Spleen (tissue), 11 donors: ENCODE results near the gene CALHM5. TPM values are rescaled to one million over a fixed set of nuclear protein-coding genes. Genes with fewer than 3 reads are reported as not detected.

Experiments used
- DNase-seq: peaks from one replicate; pipeline ENCODE4 v3.0.0-alpha.2; 2020
- H3K27ac ChIP-seq, 8 donors: fragments of 200-600 bp; sonication (generic) in 7 of 8; 1 replicate in 4 of 8; 2 replicates in 4 of 8; pipeline versions ENCODE4 v1.5.0 to v1.8.0; 2016 to 2021; ENCODE audit warnings: inconsistent platforms in 4 of 8, mild to moderate bottlenecking in 4 of 8, moderate library complexity in 1 of 8
- H3K27me3 ChIP-seq, 7 donors: fragments of 200-600 bp; sonication (generic) in 6 of 7; replicated peaks in 1 of 7; 1 replicate in 4 of 7; 2 replicates in 3 of 7; pipeline versions ENCODE4 v1.5.0 to v1.8.0; 2016 to 2021; ENCODE audit warnings: inconsistent platforms in 3 of 7, mild to moderate bottlenecking in 1 of 7
- H3K36me3 ChIP-seq, 6 donors: fragments of 200-600 bp; sonication (generic) in 5 of 6; 1 replicate in 4 of 6; 2 replicates in 2 of 6; pipeline versions ENCODE4 v1.5.0 to v1.8.0; 2016 to 2021; ENCODE audit warnings: inconsistent platforms in 2 of 6
- H3K4me1 ChIP-seq, 6 donors: fragments of 200-600 bp; sonication (generic) in 5 of 6; 1 replicate in 3 of 6; 2 replicates in 3 of 6; pipeline versions ENCODE4 v1.5.0 to v1.8.0; 2016 to 2021; ENCODE audit warnings: inconsistent platforms in 3 of 6
- H3K4me3 ChIP-seq, 8 donors: fragments of 200-600 bp; sonication (generic) in 7 of 8; 1 replicate in 4 of 8; 2 replicates in 4 of 8; pipeline versions ENCODE4 v1.5.0 to v1.8.0; 2016 to 2021; ENCODE audit warnings: inconsistent platforms in 4 of 8, mild to moderate bottlenecking in 4 of 8, moderate library complexity in 2 of 8
- H3K9me3 ChIP-seq, 8 donors: fragments of 200-600 bp; sonication (generic) in 7 of 8; 1 replicate in 4 of 8; 2 replicates in 4 of 8; pipeline versions ENCODE4 v1.5.0 to v1.8.0; 2016 to 2021; ENCODE audit warnings: inconsistent platforms in 4 of 8
- CTCF ChIP-seq, 11 experiments: fragments of 200-600 bp in 7 of 11; fragments of 450-650 bp in 4 of 11; sonication (generic) in 4 of 11; IDR thresholded peaks in 8 of 11; conservative IDR thresholded peaks in 3 of 11; 1 replicate in 7 of 11; 2 replicates in 4 of 11; pipeline versions ENCODE4 v1.4.0 to v1.8.0; 2016 to 2021; ENCODE audit warnings: antibody characterized with exemption in 11 of 11, inconsistent platforms in 4 of 11, mild to moderate bottlenecking in 1 of 11
- POLR2A ChIP-seq, 3 donors: fragments of 450-650 bp; IDR thresholded peaks; one replicate each; pipeline ENCODE4 v1.5.1; 2017; ENCODE audit warnings: antibody characterized with exemption in 3 of 3, mild to moderate bottlenecking in 1 of 3
- POLR2AphosphoS5 ChIP-seq, 3 donors: sonication (generic); formaldehyde crosslinking; IDR thresholded peaks; one replicate each; pipeline ENCODE4 v1.5.1; 2017; ENCODE audit warnings: antibody characterized with exemption in 3 of 3
- WGBS, 5 donors: extraction: QIAGEN DNeasy Blood & Tissue Kit in 3 of 5; methylation state at CpG; one replicate each; pipeline versions ENCODE4 v1.1.5 to v1.1.7; 2013 to 2018; 5-methylcytosine and 5-hydroxymethylcytosine counted together
- intact Hi-C: fragments of 100-400 bp; cut with DNase I; formaldehyde crosslinking; loops from one replicate; pipeline ENCODE4 v1.15.0; 2023; ENCODE audit warnings: low total_unique reads
- polyA plus RNA-seq, 3 donors: library from polyadenylated mRNA; stranded (reverse); fragments of 200-250 nt; gene quantifications; one replicate each; pipeline ENCODE4 v1.2.1, GENCODE V29; 2013
- total RNA-seq, 7 donors: library from RNA; depleted of rRNA in 3 of 7; stranded (reverse); fragments of >200 nt in 3 of 7; fragmentation: NEBNext Ultra II Directional in 4 of 7; extraction: Animal tissue kit (Norgen Biotek cat#: 25700) in 4 of 7; gene quantifications; one replicate each; pipeline versions ENCODE4 v1.1.0 to v1.2.1, GENCODE V29; 2016 to 2021
- donor health status: healthy with polysubstance abuse.
- donor health status: DM: no; HTN: no; CAD: no; lungs with moderate emphysema.
- donor health status: DM: no; HTN: no; CAD: no.
- donor health status: Bipolar disorder and iron deficiency.
- donor health status: healthy.
- donor health status: DM: no; HTN: no; CAD: no.
- donor health status: DM: yes; HTN: yes; CAD: no.

CALHM5 gene
- total and polyA plus RNA-seq, 10 donors: 0.24 to 2.6 (median 2.1) TPM

- no peak for TF ChIP-seq POLR2AphosphoS5 (IDR thresholded peaks at IDR 0.05)
- TF ChIP-seq POLR2A (IDR thresholded peaks at IDR 0.05): no peak
- TF ChIP-seq CTCF (IDR thresholded peaks at IDR 0.05 in 8 of 11, conservative IDR thresholded peaks at IDR 0.05 in 3 of 11): no peak
- no peaks in the 10 kb centered on the region for H3K9me3 ChIP-seq
- H3K4me1 ChIP-seq: no peaks in the 10 kb centered on the region
- no peak overlapping the region for H3K27ac ChIP-seq
- no peaks in the 10 kb centered on the region for H3K36me3 ChIP-seq
- H3K27me3 ChIP-seq: no peaks in the 10 kb centered on the region
- no peak for DNase-seq
- intact Hi-C loops: no loop called here
- WGBS, 5 donors: 94 to 100% (median 96%) methylated on average over 2 of the region's 2 CpGs
- no peak overlapping the region for H3K4me3 ChIP-seq
These were observed 11.5 kb downstream of the CALHM5 start for GRCh38 chr6:116522896-116523295.

- TF ChIP-seq POLR2AphosphoS5 (IDR thresholded peaks at IDR 0.05) (no peak), POLR2A (IDR thresholded peaks at IDR 0.05) (no peak), CTCF (IDR thresholded peaks at IDR 0.05 in 8 of 11, conservative IDR thresholded peaks at IDR 0.05 in 3 of 11) (no peak)
- WGBS, 5 donors: 81 to 95% (median 90%) methylated on average over 2 of the region's 2 CpGs
- H3K27ac ChIP-seq: no peak overlapping the region
- H3K27me3 ChIP-seq: no peaks in the 10 kb centered on the region
- H3K9me3 ChIP-seq: no peaks in the 10 kb centered on the region
- peaks cover 0 to 2% (median 0%) of the 10 kb centered on the region in 6 donors for H3K4me1 ChIP-seq
- no peak overlapping the region for H3K4me3 ChIP-seq
- intact Hi-C loops: no loop called here
- no peaks in the 10 kb centered on the region for H3K36me3 ChIP-seq
- no peak for DNase-seq
These were observed 12.8 kb downstream of the CALHM5 start for GRCh38 chr6:116524236-116524635.

- no peak overlapping the region for H3K27ac ChIP-seq
- no peak for TF ChIP-seq POLR2A (IDR thresholded peaks at IDR 0.05)
- peaks cover 0 to 24% (median 10%) of the 10 kb centered on the region in 6 donors for H3K4me1 ChIP-seq
- H3K4me3 ChIP-seq: no peak overlapping the region
- no peak for DNase-seq
- no peaks in the 10 kb centered on the region for H3K9me3 ChIP-seq
- WGBS, 5 donors: 86 to 95% (median 91%) methylated on average over 1 of the region's 1 CpG
- intact Hi-C loops: no loop called here
- no peaks in the 10 kb centered on the region for H3K27me3 ChIP-seq
- H3K36me3 ChIP-seq: no peaks in the 10 kb centered on the region
These were observed 16.7 kb downstream of the CALHM5 start for GRCh38 chr6:116528133-116528532.

GRCh38 chr6:116528780-116529179 is 17.3 kb downstream of the CALHM5 start:
- H3K27ac ChIP-seq: no peak overlapping the region
- TF ChIP-seq POLR2A (IDR thresholded peaks at IDR 0.05) (no peak), CTCF (IDR thresholded peaks at IDR 0.05 in 8 of 11, conservative IDR thresholded peaks at IDR 0.05 in 3 of 11) (no peak), POLR2AphosphoS5 (IDR thresholded peaks at IDR 0.05) (no peak)
- no peak for DNase-seq
- 55 to 76% (median 74%) methylated on average over 3 of the region's 3 CpGs for WGBS, 5 donors
- H3K9me3 ChIP-seq: no peaks in the 10 kb centered on the region
- peaks cover 0 to 26% (median 13%) of the 10 kb centered on the region in 6 donors for H3K4me1 ChIP-seq
- H3K36me3 ChIP-seq: no peaks in the 10 kb centered on the region
- no peak overlapping the region for H3K4me3 ChIP-seq
- intact Hi-C loops: no loop called here
- H3K27me3 ChIP-seq: no peaks in the 10 kb centered on the region
